ENCODE results near the gene SCAF8. TPM values are rescaled to one million over a fixed set of nuclear protein-coding genes. Genes with fewer than 3 reads are reported as not detected.
A peak's percentile ranks its signal among the peaks of the same experiment; 100 is the strongest.

SCAF8 gene
- total RNA-seq, 2 donors from 2014 or later: 44.4 to 46.9 TPM

- Histone ChIP-seq H3K27ac (no peak overlapping the region), H3K27me3 (no peaks in the 10 kb centered on the region), H3K36me3 (no peaks in the 10 kb centered on the region), H3K4me3 (no peak overlapping the region), H3K4me1 (no peaks in the 10 kb centered on the region), H3K9me3 (no peaks in the 10 kb centered on the region)
- no peak for DNase-seq (ENCODE audit: low spot score)
- no peak for TF ChIP-seq CTCF (IDR thresholded peaks at IDR 0.05)
Observed at GRCh38 chr6:154696661-154697060, 36.6 kb upstream of the SCAF8 start.

- Histone ChIP-seq H3K27me3 (no peaks in the 10 kb centered on the region), H3K27ac (no peak overlapping the region), H3K4me1 (peaks cover 0 to 6% of the 10 kb centered on the region in 2 donors), H3K36me3 (no peaks in the 10 kb centered on the region), H3K4me3 (no peak overlapping the region), H3K9me3 (no peaks in the 10 kb centered on the region)
- no peak for TF ChIP-seq CTCF (IDR thresholded peaks at IDR 0.05)
- no peak for DNase-seq (ENCODE audit: low spot score)
Observed at GRCh38 chr6:154703124-154703523, 30.1 kb upstream of the SCAF8 start.

- Histone ChIP-seq H3K9me3 (no peaks in the 10 kb centered on the region), H3K4me1 (peaks cover 0 to 6% of the 10 kb centered on the region in 2 donors), H3K36me3 (no peaks in the 10 kb centered on the region), H3K27me3 (no peaks in the 10 kb centered on the region), H3K4me3 (no peak overlapping the region), H3K27ac (no peak overlapping the region)
- no peak for DNase-seq (ENCODE audit: low spot score)
- peak in 1 of 2 donors; percentile 49 for TF ChIP-seq CTCF (IDR thresholded peaks at IDR 0.05)
Observed at GRCh38 chr6:154705471-154706113, 27.6 kb upstream of the SCAF8 start.

DNA sequence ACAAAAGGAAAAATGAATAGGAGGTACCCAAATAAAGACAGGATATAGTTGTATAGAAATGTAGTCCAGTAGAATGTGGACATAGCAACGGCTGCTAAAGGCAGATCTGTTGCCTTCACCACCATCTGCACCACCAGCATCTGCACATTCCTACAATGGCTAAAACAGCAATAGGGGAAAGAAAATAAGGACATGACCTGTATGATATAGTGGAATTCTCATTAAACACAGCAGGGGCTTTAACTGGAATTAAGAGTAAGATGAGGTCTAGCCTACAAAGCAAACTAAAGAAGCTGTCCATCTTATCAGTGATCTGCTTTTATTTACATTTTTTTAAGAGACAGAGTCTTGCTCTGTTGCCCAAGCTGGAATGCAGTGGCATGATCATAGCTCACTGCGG is 26.8 kb upstream of the SCAF8 start:
- peaks cover 0 to 6% of the 10 kb centered on the region in 2 donors for H3K4me1 ChIP-seq
- no peak for DNase-seq (ENCODE audit: low spot score)
- H3K27me3 ChIP-seq: no peaks in the 10 kb centered on the region
- H3K9me3 ChIP-seq: no peaks in the 10 kb centered on the region
- H3K4me3 ChIP-seq: no peak overlapping the region
- no peaks in the 10 kb centered on the region for H3K36me3 ChIP-seq
- no peak overlapping the region for H3K27ac ChIP-seq
- TF ChIP-seq CTCF (IDR thresholded peaks at IDR 0.05): no peak

DNA sequence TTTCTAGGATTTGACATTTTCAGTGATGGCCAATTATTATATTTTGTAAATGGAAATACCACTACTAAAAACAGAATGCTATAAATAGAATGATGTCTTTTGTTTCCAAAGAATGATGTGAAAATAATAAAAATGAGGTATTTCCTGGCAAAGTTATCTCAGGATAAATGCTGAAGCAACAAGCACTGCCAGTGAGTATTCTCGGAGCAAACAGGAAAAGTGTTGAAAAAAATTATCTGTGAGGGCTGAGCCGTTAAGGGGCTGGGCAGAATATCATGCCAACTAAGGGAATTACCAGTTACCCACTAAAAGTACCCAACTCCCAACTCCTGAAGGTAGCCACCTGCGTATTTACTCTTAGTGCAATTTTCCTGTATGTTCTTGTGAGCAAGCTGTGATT is 23.6 kb upstream of the SCAF8 start:
- Histone ChIP-seq H3K36me3 (no peaks in the 10 kb centered on the region), H3K9me3 (no peaks in the 10 kb centered on the region), H3K27me3 (no peaks in the 10 kb centered on the region), H3K27ac (no peak overlapping the region), H3K4me3 (no peak overlapping the region), H3K4me1 (peaks cover 0 to 6% of the 10 kb centered on the region in 2 donors)
- no peak for DNase-seq (ENCODE audit: low spot score)
- TF ChIP-seq CTCF (IDR thresholded peaks at IDR 0.05): no peak

DNA sequence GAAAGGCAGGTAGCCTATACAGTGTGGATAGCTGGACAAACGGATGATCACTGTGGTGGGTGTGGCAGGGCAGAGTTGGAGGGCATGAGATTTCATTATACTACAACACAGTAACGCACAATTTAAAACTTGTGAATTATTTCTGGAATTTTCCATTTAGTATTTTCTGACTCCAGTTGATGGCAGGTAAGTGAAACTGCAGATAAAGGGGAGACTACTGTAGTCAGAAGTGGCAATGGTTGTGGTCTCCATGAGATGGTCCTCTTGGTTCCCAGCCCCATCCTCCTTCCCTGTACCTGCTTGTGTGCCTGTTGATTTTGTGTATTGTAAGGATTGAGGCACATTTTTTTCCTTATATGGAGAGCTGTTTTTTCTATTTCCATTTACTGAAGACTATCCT is 22.5 kb upstream of the SCAF8 start:
- no peaks in the 10 kb centered on the region for H3K36me3 ChIP-seq
- H3K4me1 ChIP-seq: peaks cover 0 to 3% of the 10 kb centered on the region in 2 donors
- H3K27ac ChIP-seq: no peak overlapping the region
- TF ChIP-seq CTCF (IDR thresholded peaks at IDR 0.05): no peak
- no peaks in the 10 kb centered on the region for H3K27me3 ChIP-seq
- no peak overlapping the region for H3K4me3 ChIP-seq
- no peaks in the 10 kb centered on the region for H3K9me3 ChIP-seq
- no peak for DNase-seq (ENCODE audit: low spot score)
